Measurements from ENCODE around the gene GALNT17.

GALNT17 gene

DNA sequence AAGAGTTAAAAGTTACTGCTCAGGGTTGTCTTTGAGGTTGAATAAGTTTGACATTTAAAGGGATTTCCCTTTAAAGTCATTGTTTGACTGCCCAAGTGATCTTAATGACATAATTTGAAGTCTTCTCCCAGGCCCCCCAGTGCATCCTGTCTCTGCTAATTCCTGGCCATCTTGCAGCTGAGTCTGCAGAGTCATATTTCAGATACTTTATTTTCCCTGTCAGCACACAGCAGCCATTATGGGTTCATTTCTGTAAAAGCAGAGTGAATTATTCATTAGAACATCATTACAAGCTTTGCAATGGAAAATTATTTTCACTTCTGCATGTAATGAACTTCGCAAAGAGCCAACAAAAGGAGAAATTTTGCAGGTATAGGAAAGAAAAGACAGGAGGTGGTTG lies 536.6 kb downstream of the GALNT17 start:
- TF ChIP-seq EZH2 (optimal IDR thresholded peaks at IDR 0.05; ENCODE audit: low read depth, low read length) (no peak), EZH2phosphoT487 (IDR thresholded peaks at IDR 0.05; ENCODE audit: low read length) (no peak)
- TF ChIP-seq, protein P1, sequence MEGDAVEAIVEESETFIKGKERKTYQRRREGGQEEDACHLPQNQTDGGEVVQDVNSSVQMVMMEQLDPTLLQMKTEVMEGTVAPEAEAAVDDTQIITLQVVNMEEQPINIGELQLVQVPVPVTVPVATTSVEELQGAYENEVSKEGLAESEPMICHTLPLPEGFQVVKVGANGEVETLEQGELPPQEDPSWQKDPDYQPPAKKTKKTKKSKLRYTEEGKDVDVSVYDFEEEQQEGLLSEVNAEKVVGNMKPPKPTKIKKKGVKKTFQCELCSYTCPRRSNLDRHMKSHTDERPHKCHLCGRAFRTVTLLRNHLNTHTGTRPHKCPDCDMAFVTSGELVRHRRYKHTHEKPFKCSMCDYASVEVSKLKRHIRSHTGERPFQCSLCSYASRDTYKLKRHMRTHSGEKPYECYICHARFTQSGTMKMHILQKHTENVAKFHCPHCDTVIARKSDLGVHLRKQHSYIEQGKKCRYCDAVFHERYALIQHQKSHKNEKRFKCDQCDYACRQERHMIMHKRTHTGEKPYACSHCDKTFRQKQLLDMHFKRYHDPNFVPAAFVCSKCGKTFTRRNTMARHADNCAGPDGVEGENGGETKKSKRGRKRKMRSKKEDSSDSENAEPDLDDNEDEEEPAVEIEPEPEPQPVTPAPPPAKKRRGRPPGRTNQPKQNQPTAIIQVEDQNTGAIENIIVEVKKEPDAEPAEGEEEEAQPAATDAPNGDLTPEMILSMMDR (IDR thresholded peaks at IDR 0.05; ENCODE audit: low read length): no peak

DNA sequence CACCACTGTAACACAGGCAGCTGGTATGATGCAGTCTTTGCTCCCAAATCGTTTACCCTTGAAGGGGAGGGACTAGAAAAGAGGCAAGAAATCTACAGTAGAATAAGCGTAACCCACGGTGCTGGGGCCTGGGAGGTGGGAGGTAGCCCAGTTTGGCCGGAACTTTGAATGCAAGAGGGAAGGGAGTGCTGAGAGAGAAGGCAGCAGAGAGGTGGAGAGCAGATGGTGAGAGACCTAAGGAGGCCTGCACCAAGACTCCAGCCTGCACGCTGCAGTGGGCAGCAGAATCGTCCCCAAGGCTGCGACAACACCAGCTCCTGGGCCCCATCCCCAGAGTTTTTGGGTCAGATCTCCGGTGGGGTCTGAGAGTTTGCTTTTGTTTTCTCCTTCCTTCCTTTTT lies 547.5 kb downstream of the GALNT17 start:
- TF ChIP-seq EZH2phosphoT487 (IDR thresholded peaks at IDR 0.05; ENCODE audit: low read length) (no peak), EZH2 (optimal IDR thresholded peaks at IDR 0.05; ENCODE audit: low read depth, low read length) (no peak)
- TF ChIP-seq, protein P1 (IDR thresholded peaks at IDR 0.05; ENCODE audit: low read length): no peak
- no peak overlapping the region for H3K4me2 ChIP-seq (ENCODE audit: low read depth, low read length)
- H2AFZ ChIP-seq (ENCODE audit: low read length): no peak overlapping the region
- H3K27ac ChIP-seq (ENCODE audit: low read length): no peak overlapping the region
- H4K20me1 ChIP-seq (ENCODE audit: insufficient read depth, low read length): no peaks in the 10 kb centered on the region
- DNase-seq: no peak
- H3K9ac ChIP-seq (ENCODE audit: low read length): no peak overlapping the region
- H3K79me2 ChIP-seq (ENCODE audit: low read length): no peaks in the 10 kb centered on the region
- no peaks in the 10 kb centered on the region for H3K4me1 ChIP-seq (ENCODE audit: low read length)
- no peaks in the 10 kb centered on the region for H3K9me3 ChIP-seq (replicated peaks; ENCODE audit: insufficient read depth, low read length)
- no peaks in the 10 kb centered on the region for H3K36me3 ChIP-seq (replicated peaks; ENCODE audit: insufficient read depth, low read length)
- no peaks in the 10 kb centered on the region for H3K27me3 ChIP-seq (replicated peaks; ENCODE audit: insufficient read depth, low read length)
- H3K9me2 ChIP-seq (replicated peaks; ENCODE audit: insufficient read depth, low read length): no peaks in the 10 kb centered on the region
- H3F3A ChIP-seq (ENCODE audit: insufficient read depth, low read length): no peaks in the 10 kb centered on the region
- no peak overlapping the region for H3K4me3 ChIP-seq (ENCODE audit: low read length)

More for the DNA sequence above, 536.6 kb downstream of the GALNT17 start:
- Histone ChIP-seq H3F3A (ENCODE audit: insufficient read depth, low read length) (no peaks in the 10 kb centered on the region), H4K20me1 (ENCODE audit: insufficient read depth, low read length) (no peaks in the 10 kb centered on the region), H3K4me3 (ENCODE audit: low read length) (no peak overlapping the region), H3K27ac (ENCODE audit: low read length) (no peak overlapping the region), H3K27me3 (replicated peaks; ENCODE audit: insufficient read depth, low read length) (no peaks in the 10 kb centered on the region), H3K4me1 (ENCODE audit: low read length) (no peaks in the 10 kb centered on the region), H3K36me3 (replicated peaks; ENCODE audit: insufficient read depth, low read length) (no peaks in the 10 kb centered on the region), H2AFZ (ENCODE audit: low read length) (no peak overlapping the region), H3K9ac (ENCODE audit: low read length) (no peak overlapping the region), H3K9me3 (replicated peaks; ENCODE audit: insufficient read depth, low read length) (no peaks in the 10 kb centered on the region), H3K9me2 (replicated peaks; ENCODE audit: insufficient read depth, low read length) (no peaks in the 10 kb centered on the region), H3K79me2 (ENCODE audit: low read length) (no peaks in the 10 kb centered on the region), H3K4me2 (ENCODE audit: low read depth, low read length) (no peak overlapping the region)
- DNase-seq: no peak

DNA sequence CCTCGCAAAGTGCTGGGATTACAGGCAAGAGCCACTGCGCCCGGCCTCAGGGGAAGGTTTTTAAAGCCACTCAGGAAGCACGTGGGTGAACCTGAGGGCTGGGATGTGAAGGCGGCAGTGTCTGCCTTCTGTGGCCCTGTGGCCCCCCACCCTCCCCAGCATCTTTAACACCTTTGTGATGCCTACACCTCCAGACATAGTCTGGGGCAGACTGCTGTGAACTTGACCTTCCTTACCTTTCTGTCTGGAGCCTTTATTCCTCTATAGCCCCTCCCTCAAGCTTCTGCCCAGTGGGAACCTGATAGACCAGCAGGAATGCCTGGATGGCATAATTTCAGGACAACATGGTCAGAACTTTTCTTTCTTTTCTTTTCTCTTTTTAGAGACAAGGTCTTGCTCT lies 550.2 kb downstream of the GALNT17 start:
- H3K27ac ChIP-seq (ENCODE audit: low read length): no peak overlapping the region
- H3K4me2 ChIP-seq (ENCODE audit: low read depth, low read length): no peak overlapping the region
- H3K36me3 ChIP-seq (replicated peaks; ENCODE audit: insufficient read depth, low read length): no peaks in the 10 kb centered on the region
- no peak overlapping the region for H3K9ac ChIP-seq (ENCODE audit: low read length)
- no peaks in the 10 kb centered on the region for H3K9me3 ChIP-seq (replicated peaks; ENCODE audit: insufficient read depth, low read length)
- no peak for DNase-seq
- H3K79me2 ChIP-seq (ENCODE audit: low read length): no peaks in the 10 kb centered on the region
- no peaks in the 10 kb centered on the region for H3F3A ChIP-seq (ENCODE audit: insufficient read depth, low read length)
- H2AFZ ChIP-seq (ENCODE audit: low read length): no peak overlapping the region
- no peaks in the 10 kb centered on the region for H3K27me3 ChIP-seq (replicated peaks; ENCODE audit: insufficient read depth, low read length)
- no peaks in the 10 kb centered on the region for H4K20me1 ChIP-seq (ENCODE audit: insufficient read depth, low read length)
- no peak overlapping the region for H3K4me3 ChIP-seq (ENCODE audit: low read length)
- peaks cover 2% of the 10 kb centered on the region; the same call in 1 of the 2 replicates for H3K4me1 ChIP-seq (ENCODE audit: low read length)
- no peaks in the 10 kb centered on the region for H3K9me2 ChIP-seq (replicated peaks; ENCODE audit: insufficient read depth, low read length)
- TF ChIP-seq EZH2 (optimal IDR thresholded peaks at IDR 0.05; ENCODE audit: low read depth, low read length) (no peak), EZH2phosphoT487 (IDR thresholded peaks at IDR 0.05; ENCODE audit: low read length) (no peak)
- TF ChIP-seq, protein P1 (IDR thresholded peaks at IDR 0.05; ENCODE audit: low read length): no peak
